ENCODE measurements around the gene LSM5. TPM values are rescaled to one million over a fixed set of nuclear protein-coding genes. Genes with fewer than 3 reads are reported as not detected.
A peak's percentile ranks its signal among the peaks of the same experiment; 100 is the strongest.
"Not testable (repeated sequence)": the region's sequence is repeated elsewhere in the genome, so short reads cannot be mapped to it uniquely, and the experiment has no call there.

LSM5 gene
- total RNA-seq, 2 experiments from 2014 or later: 72.0 to 88.6 TPM

GRCh38 chr7:32496052-32496813 is 6.1 kb upstream of the LSM5 start:
- Mint-ChIP-seq H3K9me3 (ENCODE audit: low read depth) (no peaks in the 10 kb centered on the region), H3K4me1 (peaks cover 45% of the 10 kb centered on the region), H3K36me3 (peaks cover 24% of the 10 kb centered on the region), H3K27me3 (no peaks in the 10 kb centered on the region), H3K27ac (peak overlapping the region; percentile 98), H3K4me3 (peak overlapping the region; percentile 93)
- ATAC-seq (no peak), DNase-seq (no peak)
- CTCF ChIA-PET: interaction anchor here (0.8 to 1.1 kb wide), 3 partner anchors 17 to 625 kb away, joined by 3 read pairs; no protein-coding TSS in a partner anchor

- no peaks in the 10 kb centered on the region for H3K9me3 Mint-ChIP-seq (ENCODE audit: low read depth)
- peak within 1 kb of the TSS; percentile 93 for H3K4me3 Mint-ChIP-seq
- H3K4me1 Mint-ChIP-seq: peaks cover 40% of the 10 kb centered on the region
- ATAC-seq (peak; percentile 94), DNase-seq (peak; percentile 100)
- H3K27me3 Mint-ChIP-seq: no peaks in the 10 kb centered on the region
- CTCF ChIA-PET: interaction anchor here (0.8 to 1.1 kb wide), 3 partner anchors 16 to 625 kb away, joined by 3 read pairs; no protein-coding TSS in a partner anchor
- peaks cover 21% of the 10 kb centered on the region for H3K36me3 Mint-ChIP-seq
- H3K27ac Mint-ChIP-seq: peak within 1 kb of the TSS; percentile 98
Observed at GRCh38 chr7:32495298-32496051, 5.3 kb upstream of the LSM5 start, which contains the start of gene AVL9. AVL9 (plus strand) TSS chr7:32495489; CDS start chr7:32495710, 221 bp downstream.

DNA sequence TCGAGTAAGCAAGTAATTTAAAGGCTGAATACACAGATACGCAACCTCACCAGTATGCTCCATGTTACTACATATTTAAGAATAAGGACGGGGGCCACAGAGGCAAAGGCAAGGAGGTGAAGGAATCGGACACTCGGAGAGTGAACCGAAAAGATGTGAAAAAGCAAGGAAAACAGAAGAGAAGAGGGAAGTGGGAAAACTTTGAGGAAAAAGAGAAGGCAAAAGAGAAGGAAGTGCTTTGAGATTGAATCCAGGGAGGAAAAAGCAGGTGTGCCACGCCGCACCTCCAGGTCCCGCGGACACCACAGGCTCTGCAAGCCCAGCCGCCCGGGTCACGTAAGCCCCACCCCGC is 4.7 kb upstream of the LSM5 start:
- peak overlapping the region; percentile 93 for H3K27ac Mint-ChIP-seq
- CTCF ChIA-PET: no interaction called here
- ATAC-seq (no peak), DNase-seq (no peak)
- H3K36me3 Mint-ChIP-seq: peaks cover 18% of the 10 kb centered on the region
- no peaks in the 10 kb centered on the region for H3K27me3 Mint-ChIP-seq
- H3K9me3 Mint-ChIP-seq (ENCODE audit: low read depth): no peaks in the 10 kb centered on the region
- H3K4me3 Mint-ChIP-seq: peak overlapping the region; percentile 93
- H3K4me1 Mint-ChIP-seq: peaks cover 38% of the 10 kb centered on the region

- DNase-seq: no peak
- H3K27me3 Mint-ChIP-seq: no peaks in the 10 kb centered on the region
- no peaks in the 10 kb centered on the region for H3K9me3 Mint-ChIP-seq (ENCODE audit: low read depth)
- ATAC-seq: no peak
- peak overlapping the region; percentile 82 for H3K4me3 Mint-ChIP-seq
- peaks cover 19% of the 10 kb centered on the region for H3K36me3 Mint-ChIP-seq
- H3K27ac Mint-ChIP-seq: peak overlapping the region; percentile 93
- H3K4me1 Mint-ChIP-seq: peaks cover 35% of the 10 kb centered on the region
- CTCF ChIA-PET: interaction anchor here (0.9 to 2.4 kb wide), 4 partner anchors 10 to 357 kb away, joined by 3 to 12 read pairs (median 4); no protein-coding TSS in a partner anchor
Observed at GRCh38 chr7:32489788-32490126, 423 bp downstream of the LSM5 start.

GRCh38 chr7:32481921-32482320 is 8.3 kb downstream of the LSM5 start:
- Mint-ChIP-seq H3K4me1 (peaks cover 6% of the 10 kb centered on the region), H3K36me3 (peaks cover 8% of the 10 kb centered on the region), H3K9me3 (ENCODE audit: low read depth) (no peaks in the 10 kb centered on the region), H3K27ac (no peak overlapping the region), H3K4me3 (no peak overlapping the region), H3K27me3 (peaks cover 2% of the 10 kb centered on the region)
- no peak for ATAC-seq
- no peak for DNase-seq
- CTCF ChIA-PET: interaction anchor here (1.6 kb wide), 1 partner anchor 271 kb away, joined by 3 read pairs; no protein-coding TSS in a partner anchor

DNA sequence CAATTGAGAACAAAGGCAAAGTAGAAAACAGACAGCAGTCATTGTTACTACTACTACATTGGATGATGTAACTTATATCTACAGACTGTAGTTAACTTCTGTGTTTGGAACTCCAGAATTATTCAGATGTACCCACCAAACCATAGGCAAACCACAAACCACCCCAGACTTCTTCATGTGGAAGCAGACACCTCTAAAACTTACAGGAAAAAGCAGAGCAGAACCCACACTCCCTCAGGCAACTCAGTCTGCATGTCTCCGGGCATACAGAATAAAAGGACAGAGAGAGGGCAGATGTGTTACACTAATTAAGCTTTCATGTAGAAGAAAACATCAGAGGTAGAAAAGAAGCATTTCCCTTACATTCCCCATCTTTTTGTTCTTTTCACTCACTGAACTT is 9.0 kb downstream of the LSM5 start:
- CTCF ChIA-PET: no interaction called here
- peaks cover 6% of the 10 kb centered on the region for H3K4me1 Mint-ChIP-seq
- peaks cover 2% of the 10 kb centered on the region for H3K27me3 Mint-ChIP-seq
- H3K9me3 Mint-ChIP-seq (ENCODE audit: low read depth): no peaks in the 10 kb centered on the region
- H3K27ac Mint-ChIP-seq: no peak overlapping the region
- peaks cover 2% of the 10 kb centered on the region for H3K36me3 Mint-ChIP-seq
- no peak for ATAC-seq
- H3K4me3 Mint-ChIP-seq: no peak overlapping the region
- no peak for DNase-seq

DNA sequence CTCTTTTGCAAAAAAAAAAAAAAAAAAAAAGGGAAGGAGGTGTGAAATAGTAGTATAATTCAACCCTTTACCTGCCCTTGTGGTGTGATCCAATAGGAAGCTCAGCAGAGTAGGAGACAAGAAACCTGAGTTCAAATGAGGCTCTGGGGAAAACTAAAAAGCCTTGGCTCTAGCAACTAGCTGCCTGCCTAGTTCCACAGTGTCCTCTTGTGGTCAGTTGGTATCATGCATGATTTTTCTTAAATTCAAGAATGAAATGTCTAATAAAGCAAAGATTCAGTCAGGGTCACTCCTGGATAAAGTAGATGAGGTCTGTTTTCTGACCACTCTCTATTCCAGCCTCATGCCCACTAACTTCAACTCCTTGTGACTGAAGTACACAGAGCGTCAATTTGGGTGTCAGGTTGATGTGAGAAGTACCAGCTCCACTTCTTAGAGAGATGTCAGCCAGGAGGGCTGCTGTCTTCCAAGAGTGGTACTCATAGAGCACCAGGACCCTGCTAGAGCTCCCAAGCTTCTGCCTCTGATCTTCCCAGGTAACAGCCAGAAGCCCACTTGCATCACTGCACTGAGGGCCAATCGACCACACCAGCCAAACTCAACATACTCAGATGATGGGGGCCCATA is 10.5 kb downstream of the LSM5 start:
- ATAC-seq (peak; percentile 39), DNase-seq (no peak)
- CTCF ChIA-PET: interaction anchor here (0.6 to 1.7 kb wide), 12 partner anchors 9 to 1345 kb away, joined by 3 to 12 read pairs (median 4); partner anchors contain the start of genes AVL9 and LSM5
- Mint-ChIP-seq H3K27ac (no peak overlapping the region), H3K27me3 (peaks cover 2% of the 10 kb centered on the region), H3K9me3 (ENCODE audit: low read depth) (no peaks in the 10 kb centered on the region), H3K4me3 (no peak overlapping the region), H3K4me1 (peaks cover 6% of the 10 kb centered on the region), H3K36me3 (no peaks in the 10 kb centered on the region)

DNA sequence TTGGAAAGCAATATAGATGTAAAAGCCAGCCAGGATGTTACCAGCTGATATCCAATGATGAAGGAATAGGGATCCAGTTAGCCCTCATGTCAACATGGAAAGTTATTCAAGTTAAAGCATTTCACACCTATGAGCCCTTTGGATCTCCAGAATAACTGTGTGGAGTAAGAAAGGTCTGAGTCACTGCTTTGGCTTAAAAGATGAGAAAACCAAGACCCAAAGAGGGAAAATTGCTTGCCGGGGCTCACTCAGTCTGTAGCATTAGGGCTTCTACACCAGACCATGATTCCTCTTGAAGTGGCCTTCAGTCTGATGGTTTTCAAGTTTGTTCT is 12.6 kb downstream of the LSM5 start:
- H3K27me3 Mint-ChIP-seq: peaks cover 2% of the 10 kb centered on the region
- CTCF ChIA-PET: interaction anchor here (1.0 kb wide), 1 partner anchor 267 kb away, joined by 3 read pairs; no protein-coding TSS in a partner anchor

DNA sequence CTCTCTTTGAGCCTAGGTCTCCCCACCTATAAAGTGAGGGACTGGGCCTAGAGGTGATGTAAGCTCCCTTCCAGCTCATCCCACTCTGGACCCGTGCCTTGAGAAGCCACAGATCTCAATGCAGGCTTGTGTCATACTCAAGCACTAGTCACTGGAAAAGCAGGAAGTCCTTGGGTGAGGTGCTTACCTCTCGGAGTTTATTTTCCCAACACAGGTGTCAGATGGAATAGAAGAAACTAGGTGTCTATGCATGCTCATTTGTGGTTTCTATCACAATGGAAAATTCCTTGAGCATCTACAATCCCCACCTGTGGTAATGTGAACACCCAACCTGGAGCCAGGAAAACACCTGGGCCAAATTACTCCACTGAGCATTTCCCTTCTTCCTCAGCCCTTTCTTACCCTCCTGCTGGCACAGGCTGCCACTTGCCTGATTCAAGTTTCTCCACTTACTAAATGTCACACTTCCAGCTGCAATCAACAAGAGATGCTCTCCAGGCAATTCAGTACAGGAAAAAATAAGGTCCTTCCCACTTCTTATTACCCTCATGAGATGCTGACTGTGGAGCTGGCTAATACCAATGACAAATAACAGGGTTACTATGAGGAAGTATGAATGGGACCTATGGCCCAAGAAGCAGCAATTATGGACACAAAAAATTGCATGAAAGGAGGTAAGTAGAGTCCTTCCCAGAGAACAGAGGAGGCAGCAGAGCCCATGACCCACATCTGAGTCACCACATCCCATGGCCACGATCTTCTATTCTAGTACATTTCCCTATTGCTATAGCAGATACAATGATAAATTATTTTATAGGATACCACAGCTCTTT is 13.1 kb downstream of the LSM5 start:
- Mint-ChIP-seq H3K9me3 (ENCODE audit: low read depth) (no peaks in the 10 kb centered on the region), H3K4me1 (peaks cover 6% of the 10 kb centered on the region), H3K36me3 (no peaks in the 10 kb centered on the region), H3K27me3 (peaks cover 2% of the 10 kb centered on the region), H3K27ac (no peak overlapping the region), H3K4me3 (no peak overlapping the region)
- CTCF ChIA-PET: interaction anchor here (1.0 kb wide), 1 partner anchor 266 kb away, joined by 3 read pairs; no protein-coding TSS in a partner anchor
- ATAC-seq: no peak
- no peak for DNase-seq

More for the DNA sequence above, 12.6 kb downstream of the LSM5 start:
- no peak overlapping the region for H3K4me3 Mint-ChIP-seq
- ATAC-seq (no peak), DNase-seq (no peak)
- no peak overlapping the region for H3K27ac Mint-ChIP-seq
- H3K9me3 Mint-ChIP-seq (ENCODE audit: low read depth): no peaks in the 10 kb centered on the region
- H3K36me3 Mint-ChIP-seq: no peaks in the 10 kb centered on the region
- peaks cover 6% of the 10 kb centered on the region for H3K4me1 Mint-ChIP-seq

- CTCF ChIA-PET: no interaction called here
- no peak for ATAC-seq
- no peaks in the 10 kb centered on the region for H3K4me1 Mint-ChIP-seq
- no peaks in the 10 kb centered on the region for H3K36me3 Mint-ChIP-seq
- H3K27ac Mint-ChIP-seq: no peak overlapping the region
- H3K9me3 Mint-ChIP-seq (ENCODE audit: low read depth): no peaks in the 10 kb centered on the region
- peaks cover under 1% of the 10 kb centered on the region for H3K27me3 Mint-ChIP-seq
- H3K4me3 Mint-ChIP-seq: no peak overlapping the region
- no peak for DNase-seq
Observed at GRCh38 chr7:32474008-32474407, 16.2 kb downstream of the LSM5 start.

DNA sequence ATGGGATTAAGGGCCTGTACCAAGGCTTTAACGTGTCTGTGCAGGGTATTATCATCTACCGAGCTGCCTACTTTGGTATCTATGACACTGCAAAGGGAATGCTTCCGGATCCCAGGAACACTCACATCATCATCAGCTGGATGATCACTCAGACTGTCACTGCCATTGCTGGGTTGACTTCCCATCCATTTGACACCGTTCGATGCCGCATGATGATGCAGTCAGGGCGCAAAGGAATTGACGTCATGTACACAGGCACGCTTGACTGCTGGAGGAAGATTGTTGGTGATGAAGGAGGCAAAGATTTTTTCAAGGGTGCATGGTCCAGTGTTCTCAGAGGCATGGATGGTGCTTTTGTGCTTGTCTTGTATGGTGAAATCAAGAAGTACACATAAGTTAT is 18.2 kb downstream of the LSM5 start:
- DNase-seq: no peak
- Mint-ChIP-seq H3K27ac (no peak overlapping the region), H3K9me3 (ENCODE audit: low read depth) (no peaks in the 10 kb centered on the region), H3K27me3 (no peaks in the 10 kb centered on the region), H3K4me1 (no peaks in the 10 kb centered on the region), H3K4me3 (no peak overlapping the region), H3K36me3 (no peaks in the 10 kb centered on the region)
- CTCF ChIA-PET: no interaction called here
- no peak for ATAC-seq

- DNase-seq: no peak
Observed at GRCh38 chr7:32470871-32471270, 19.3 kb downstream of the LSM5 start.

DNA sequence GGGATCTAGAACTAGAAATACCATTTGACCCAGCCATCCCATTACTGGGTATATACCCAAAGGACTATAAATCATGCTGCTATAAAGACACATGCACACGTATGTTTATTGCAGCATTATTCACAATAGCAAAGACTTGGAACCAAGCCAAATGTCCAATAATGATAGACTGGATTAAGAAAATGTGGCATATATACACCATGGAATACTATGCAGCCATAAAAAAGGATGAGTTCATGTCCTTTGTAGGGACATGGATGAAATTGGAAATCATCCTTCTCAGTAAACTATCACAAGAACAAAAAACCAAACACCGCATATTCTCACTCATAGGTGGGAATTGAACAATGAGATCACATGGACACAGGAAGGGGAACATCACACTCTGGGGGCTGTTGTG is 20.2 kb downstream of the LSM5 start:
- ATAC-seq; H3K9me3 Mint-ChIP-seq (ENCODE audit: low read depth); CTCF ChIA-PET; H3K36me3 Mint-ChIP-seq; H3K4me1 Mint-ChIP-seq; H3K4me3 Mint-ChIP-seq; H3K27ac Mint-ChIP-seq; DNase-seq; H3K27me3 Mint-ChIP-seq: not testable (repeated sequence)

More at GRCh38 chr7:32470871-32471270, 19.3 kb downstream of the LSM5 start:
- no peak for ATAC-seq
- H3K9me3 Mint-ChIP-seq (ENCODE audit: low read depth): no peaks in the 10 kb centered on the region
- H3K27ac Mint-ChIP-seq: no peak overlapping the region
- H3K27me3 Mint-ChIP-seq: no peaks in the 10 kb centered on the region
- H3K4me1 Mint-ChIP-seq: no peaks in the 10 kb centered on the region
- CTCF ChIA-PET: no interaction called here
- no peak overlapping the region for H3K4me3 Mint-ChIP-seq
- no peaks in the 10 kb centered on the region for H3K36me3 Mint-ChIP-seq
